Mucosa of stomach (tissue), 1 donor: Measurements from ENCODE around the gene GANC.

ENCODE experiments used
- H3K27me3 ChIP-seq: one replicate; pipeline ENCODE4 v1.7.0; 2013; ENCODE audit warnings: mild to moderate bottlenecking, low read length; ENCODE audit not compliant: control insufficient read depth, insufficient read depth
- H3K36me3 ChIP-seq: one replicate; pipeline ENCODE4 v1.7.0; 2013; ENCODE audit warnings: low read length; ENCODE audit not compliant: control insufficient read depth, insufficient read depth
- H3K4me1 ChIP-seq: one replicate; pipeline ENCODE4 v1.7.0; 2013; ENCODE audit warnings: mild to moderate bottlenecking, low read length; ENCODE audit not compliant: control insufficient read depth, insufficient read depth
- H3K4me3 ChIP-seq: one replicate; pipeline ENCODE4 v1.7.0; 2013; ENCODE audit warnings: low read length
- H3K9ac ChIP-seq: one replicate; pipeline ENCODE4 v1.7.0; 2013; ENCODE audit warnings: mild to moderate bottlenecking, low read length, moderate library complexity
- H3K9me3 ChIP-seq: one replicate; pipeline ENCODE4 v1.7.0; 2013; ENCODE audit warnings: mild to moderate bottlenecking, low read length, moderate library complexity; ENCODE audit not compliant: control insufficient read depth
- donor health status: Pancreatic carcinoma.

GANC gene

GRCh38 chr15:42392309-42393024 is 119.5 kb downstream of the GANC start:
- no peaks in the 10 kb centered on the region for H3K36me3 ChIP-seq
- H3K9me3 ChIP-seq = no peaks in the 10 kb centered on the region
- no peaks in the 10 kb centered on the region for H3K27me3 ChIP-seq
- no peak overlapping the region for H3K9ac ChIP-seq
- H3K4me1 ChIP-seq = peaks cover 10% of the 10 kb centered on the region
- H3K4me3 ChIP-seq = no peak overlapping the region

- Histone ChIP-seq H3K4me3 (no peak overlapping the region), H3K36me3 (no peaks in the 10 kb centered on the region), H3K9ac (no peak overlapping the region), H3K4me1 (peaks cover 10% of the 10 kb centered on the region), H3K27me3 (no peaks in the 10 kb centered on the region), H3K9me3 (no peaks in the 10 kb centered on the region)
These were observed 121.1 kb downstream of the GANC start for GRCh38 chr15:42394106-42394505.

GRCh38 chr15:42395838-42396237 is 122.8 kb downstream of the GANC start:
- Histone ChIP-seq H3K4me1 (peaks cover 10% of the 10 kb centered on the region), H3K9ac (no peak overlapping the region), H3K27me3 (no peaks in the 10 kb centered on the region), H3K9me3 (no peaks in the 10 kb centered on the region), H3K36me3 (no peaks in the 10 kb centered on the region), H3K4me3 (no peak overlapping the region)

- H3K36me3 ChIP-seq = no peaks in the 10 kb centered on the region
- no peaks in the 10 kb centered on the region for H3K9me3 ChIP-seq
- H3K27me3 ChIP-seq = no peaks in the 10 kb centered on the region
- no peak overlapping the region for H3K4me3 ChIP-seq
- H3K9ac ChIP-seq = no peak overlapping the region
- no peaks in the 10 kb centered on the region for H3K4me1 ChIP-seq
These were observed 128.8 kb downstream of the GANC start for GRCh38 chr15:42401544-42402454.

GRCh38 chr15:42402455-42403205 is 129.6 kb downstream of the GANC start:
- Histone ChIP-seq H3K9me3 (no peaks in the 10 kb centered on the region), H3K9ac (no peak overlapping the region), H3K27me3 (no peaks in the 10 kb centered on the region), H3K36me3 (no peaks in the 10 kb centered on the region), H3K4me1 (peaks cover under 1% of the 10 kb centered on the region), H3K4me3 (no peak overlapping the region)

- no peaks in the 10 kb centered on the region for H3K36me3 ChIP-seq
These were observed 130.4 kb downstream of the GANC start for GRCh38 chr15:42403389-42403788.

GRCh38 chr15:42404461-42405235 is 131.6 kb downstream of the GANC start:
- no peaks in the 10 kb centered on the region for H3K36me3 ChIP-seq
- no peaks in the 10 kb centered on the region for H3K27me3 ChIP-seq
- no peaks in the 10 kb centered on the region for H3K9me3 ChIP-seq
- no peak overlapping the region for H3K4me3 ChIP-seq
- no peak overlapping the region for H3K9ac ChIP-seq
- peaks cover 8% of the 10 kb centered on the region for H3K4me1 ChIP-seq

More at GRCh38 chr15:42403389-42403788, 130.4 kb downstream of the GANC start:
- H3K27me3 ChIP-seq = no peaks in the 10 kb centered on the region
- H3K4me3 ChIP-seq = no peak overlapping the region
- H3K9me3 ChIP-seq = no peaks in the 10 kb centered on the region
- H3K9ac ChIP-seq = no peak overlapping the region
- H3K4me1 ChIP-seq = peaks cover 8% of the 10 kb centered on the region

- Histone ChIP-seq H3K4me1 (peaks cover 8% of the 10 kb centered on the region), H3K9me3 (no peaks in the 10 kb centered on the region), H3K36me3 (no peaks in the 10 kb centered on the region), H3K27me3 (no peaks in the 10 kb centered on the region), H3K4me3 (no peak overlapping the region), H3K9ac (no peak overlapping the region)
These were observed 133.0 kb downstream of the GANC start for GRCh38 chr15:42405863-42406482.
